ENCODE data around the gene DHX15.

DHX15 gene

GRCh38 chr4:24477919-24478318, 106.4 kb downstream of the DHX15 start:
- no peak for DNase-seq

Data from 8988T (cell line).